ENCODE results near the gene SRGAP1.
A peak's percentile ranks its signal among the peaks of the same experiment; 100 is the strongest.
"Not testable (repeated sequence)": the region's sequence is repeated elsewhere in the genome, so short reads cannot be mapped to it uniquely, and the experiment has no call there.

SRGAP1 gene

GRCh38 chr12:64131456-64131855 lies 287.0 kb downstream of the SRGAP1 start:
- not testable (repeated sequence) for DNase-seq

- DNase-seq, result not testable (repeated sequence)
Measured at GRCh38 chr12:64132672-64133071, 288.2 kb downstream of the SRGAP1 start.

- DNase-seq, result no peak
Measured at GRCh38 chr12:64137117-64137516, 292.6 kb downstream of the SRGAP1 start.

- no peak for DNase-seq
Measured at GRCh38 chr12:64139021-64139420, 294.5 kb downstream of the SRGAP1 start.

- DNase-seq, result no peak
Measured at GRCh38 chr12:64142382-64142781, 297.9 kb downstream of the SRGAP1 start.

GRCh38 chr12:64142784-64143183 lies 298.3 kb downstream of the SRGAP1 start:
- DNase-seq, result no peak

GRCh38 chr12:64145226-64145625 lies 300.7 kb downstream of the SRGAP1 start:
- DNase-seq, result no peak

- no peak for DNase-seq
Measured at GRCh38 chr12:64147011-64147631, 302.6 kb downstream of the SRGAP1 start.

GRCh38 chr12:64147875-64148274 lies 303.4 kb downstream of the SRGAP1 start:
- no peak for DNase-seq

GRCh38 chr12:64154677-64155076 lies 310.2 kb downstream of the SRGAP1 start:
- DNase-seq, result no peak

GRCh38 chr12:64157110-64157509 lies 312.6 kb downstream of the SRGAP1 start:
- DNase-seq, result no peak

- no peak for DNase-seq
Measured at GRCh38 chr12:64160021-64160710, 315.7 kb downstream of the SRGAP1 start.

- no peak for DNase-seq
Measured at GRCh38 chr12:64160711-64161060, 316.2 kb downstream of the SRGAP1 start.

- DNase-seq, result not testable (repeated sequence)
Measured at GRCh38 chr12:64166606-64167005, 322.1 kb downstream of the SRGAP1 start.

GRCh38 chr12:64167041-64167440 lies 322.5 kb downstream of the SRGAP1 start:
- not testable (repeated sequence) for DNase-seq

GRCh38 chr12:64170024-64170423 lies 325.5 kb downstream of the SRGAP1 start:
- no peak for DNase-seq

- DNase-seq, result no peak
Measured at GRCh38 chr12:64170730-64171129, 326.2 kb downstream of the SRGAP1 start.

GRCh38 chr12:64171715-64172114 lies 327.2 kb downstream of the SRGAP1 start:
- no peak for DNase-seq

GRCh38 chr12:64172143-64172970 lies 327.9 kb downstream of the SRGAP1 start:
- DNase-seq, result no peak

GRCh38 chr12:64173456-64173855 lies 329.0 kb downstream of the SRGAP1 start:
- DNase-seq, result peak; percentile 29

GRCh38 chr12:64175254-64175945 lies 330.9 kb downstream of the SRGAP1 start:
- no peak for DNase-seq

GRCh38 chr12:64177001-64177400 lies 332.5 kb downstream of the SRGAP1 start:
- no peak for DNase-seq

GRCh38 chr12:64178122-64178521 lies 333.6 kb downstream of the SRGAP1 start:
- no peak for DNase-seq

Data from NCI-H82 (cell line).